ENCODE data around the gene PGF.
"Not testable (repeated sequence)": the region's sequence is repeated elsewhere in the genome, so short reads cannot be mapped to it uniquely, and the experiment has no call there.

DNA sequence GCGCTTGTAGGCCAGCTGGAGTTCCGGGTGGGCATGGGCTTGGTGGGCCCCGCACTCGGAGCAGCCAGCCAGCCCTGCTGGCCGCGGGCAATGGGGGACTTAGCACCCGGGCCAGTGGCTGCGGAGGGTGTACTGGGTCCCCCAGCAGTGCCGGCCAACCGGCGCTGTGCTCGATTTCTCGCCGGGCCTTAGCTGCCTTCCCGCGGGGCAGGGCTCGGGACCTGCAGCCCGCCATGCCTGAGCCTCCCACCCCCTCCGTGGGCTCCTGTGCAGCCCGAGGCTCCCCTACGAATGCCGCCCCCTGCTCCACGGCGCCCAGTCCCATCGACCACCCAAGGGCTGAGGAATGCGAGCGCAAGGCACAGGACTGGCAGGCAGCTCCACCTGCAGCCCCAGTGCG is 38.8 kb upstream of the PGF start:
- TF ChIP-seq EZH2 (IDR thresholded peaks at IDR 0.05); POLR2A (IDR thresholded peaks at IDR 0.05; ENCODE audit: borderline replicate concordance, extremely low read depth, insufficient read depth, insufficient read length); EGR1 (IDR thresholded peaks at IDR 0.05; ENCODE audit: low read depth); JUND (IDR thresholded peaks at IDR 0.05); EZH2phosphoT487 (IDR thresholded peaks at IDR 0.05; ENCODE audit: borderline replicate concordance): not testable (repeated sequence)
- TF ChIP-seq, protein P1, sequence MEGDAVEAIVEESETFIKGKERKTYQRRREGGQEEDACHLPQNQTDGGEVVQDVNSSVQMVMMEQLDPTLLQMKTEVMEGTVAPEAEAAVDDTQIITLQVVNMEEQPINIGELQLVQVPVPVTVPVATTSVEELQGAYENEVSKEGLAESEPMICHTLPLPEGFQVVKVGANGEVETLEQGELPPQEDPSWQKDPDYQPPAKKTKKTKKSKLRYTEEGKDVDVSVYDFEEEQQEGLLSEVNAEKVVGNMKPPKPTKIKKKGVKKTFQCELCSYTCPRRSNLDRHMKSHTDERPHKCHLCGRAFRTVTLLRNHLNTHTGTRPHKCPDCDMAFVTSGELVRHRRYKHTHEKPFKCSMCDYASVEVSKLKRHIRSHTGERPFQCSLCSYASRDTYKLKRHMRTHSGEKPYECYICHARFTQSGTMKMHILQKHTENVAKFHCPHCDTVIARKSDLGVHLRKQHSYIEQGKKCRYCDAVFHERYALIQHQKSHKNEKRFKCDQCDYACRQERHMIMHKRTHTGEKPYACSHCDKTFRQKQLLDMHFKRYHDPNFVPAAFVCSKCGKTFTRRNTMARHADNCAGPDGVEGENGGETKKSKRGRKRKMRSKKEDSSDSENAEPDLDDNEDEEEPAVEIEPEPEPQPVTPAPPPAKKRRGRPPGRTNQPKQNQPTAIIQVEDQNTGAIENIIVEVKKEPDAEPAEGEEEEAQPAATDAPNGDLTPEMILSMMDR (IDR thresholded peaks at IDR 0.05 in 2 of 3, conservative IDR thresholded peaks at IDR 0.05 in 1 of 3; ENCODE audit: borderline replicate concordance in 1 of 3, insufficient read depth in 1 of 3, low read depth in 2 of 3, low read length in 2 of 3) = not testable (repeated sequence)
